Uterus (tissue), 2 donors: ENCODE results near the gene THRB.

Experiments used
- CTCF ChIP-seq, 4 experiments: fragments of 200-600 bp in 2 of 4; fragments of 450-650 bp in 2 of 4; sonication (generic) in 2 of 4; IDR thresholded peaks; one replicate each; pipeline ENCODE4 v1.5.1; 2016 to 2019; ENCODE audit warnings: antibody characterized with exemption in 4 of 4, mild to moderate bottlenecking in 2 of 4, moderate library complexity in 1 of 4
- POLR2A ChIP-seq, 2 donors: fragments of 450-650 bp; IDR thresholded peaks; one replicate each; pipeline ENCODE4 v1.6.1; 2016; ENCODE audit warnings: antibody characterized with exemption in 2 of 2, mild to moderate bottlenecking in 1 of 2, moderate library complexity in 1 of 2

DNA sequence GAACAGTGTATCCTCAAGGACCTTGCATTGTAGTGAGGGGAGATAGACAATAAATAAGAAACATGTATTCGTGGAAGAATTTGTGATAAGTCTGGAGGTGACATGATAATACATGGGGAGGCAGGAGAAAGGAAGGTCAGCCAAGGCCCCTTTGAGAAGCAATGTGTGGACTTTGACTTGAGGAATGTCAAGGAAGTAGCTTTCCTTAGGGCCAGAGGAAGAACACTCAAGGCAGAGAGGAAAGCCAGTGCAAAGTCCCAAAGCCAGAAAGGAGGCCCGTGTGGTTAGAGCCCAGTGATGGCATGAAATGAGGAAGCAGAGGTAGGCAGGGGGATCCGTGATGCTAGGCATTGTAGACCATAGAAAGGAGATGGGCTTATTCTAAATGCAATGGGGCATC lies 357.3 kb downstream of the THRB start:
- TF ChIP-seq CTCF (IDR thresholded peaks at IDR 0.05) = no peak
- no peak for TF ChIP-seq POLR2A (IDR thresholded peaks at IDR 0.05)
